Stimulated activated memory B cell treated with anti-CD40 and anti-IgM and Interleukin-4, amounts not matched to agents 10 μg/mL and 1 μg/mL and 100 μg/mL, for 72 hours (primary cell): ENCODE measurements around the gene ACOT12.
A peak's percentile ranks its signal among the peaks of the same experiment; 100 is the strongest.

Source experiments
- ATAC-seq: fragments of 150-1000 bp; cut with Tn5 transposase; 2 replicates; pipeline ENCODE4 v1.10.0; 2021
- H3K27ac Mint-ChIP-seq: one replicate; pipeline ENCODE4 v1.8.0; 2022; ENCODE audit warnings: mild to moderate bottlenecking, mixed read lengths
- H3K27me3 Mint-ChIP-seq: one replicate; pipeline ENCODE4 v1.8.0; 2022; ENCODE audit warnings: mixed read lengths
- H3K36me3 Mint-ChIP-seq: one replicate; pipeline ENCODE4 v1.8.0; 2022; ENCODE audit warnings: mixed read lengths
- H3K4me1 Mint-ChIP-seq: one replicate; pipeline ENCODE4 v1.8.0; 2022; ENCODE audit warnings: mixed read lengths
- H3K4me3 Mint-ChIP-seq: one replicate; pipeline ENCODE4 v1.8.0; 2022; ENCODE audit warnings: mild to moderate bottlenecking, moderate library complexity, mixed read lengths
- H3K9me3 Mint-ChIP-seq: one replicate; pipeline ENCODE4 v1.8.0; 2022; ENCODE audit warnings: mixed read lengths

ACOT12 gene

GRCh38 chr5:81393783-81394718, at the start of gene ACOT12:
TSS of gene ACOT12 (minus strand) at chr5:81394134. CDS start at chr5:81394114, 20 bp downstream.
- no peak for ATAC-seq

GRCh38 chr5:81435023-81435422, 41.1 kb upstream of the ACOT12 start:
- Mint-ChIP-seq H3K9me3 (no peaks in the 10 kb centered on the region), H3K4me3 (no peak overlapping the region), H3K27me3 (no peaks in the 10 kb centered on the region), H3K4me1 (no peaks in the 10 kb centered on the region), H3K36me3 (peaks cover 5% of the 10 kb centered on the region), H3K27ac (no peak overlapping the region)
- ATAC-seq, result no peak

More at GRCh38 chr5:81393783-81394718, at the start of gene ACOT12:
- Mint-ChIP-seq H3K4me1 (no peaks in the 10 kb centered on the region), H3K9me3 (peaks cover 8% of the 10 kb centered on the region), H3K27me3 (peaks cover 67% of the 10 kb centered on the region), H3K27ac (no peak within 1 kb of the TSS), H3K36me3 (no peaks in the 10 kb centered on the region), H3K4me3 (peak within 1 kb of the TSS; percentile 51)

DNA sequence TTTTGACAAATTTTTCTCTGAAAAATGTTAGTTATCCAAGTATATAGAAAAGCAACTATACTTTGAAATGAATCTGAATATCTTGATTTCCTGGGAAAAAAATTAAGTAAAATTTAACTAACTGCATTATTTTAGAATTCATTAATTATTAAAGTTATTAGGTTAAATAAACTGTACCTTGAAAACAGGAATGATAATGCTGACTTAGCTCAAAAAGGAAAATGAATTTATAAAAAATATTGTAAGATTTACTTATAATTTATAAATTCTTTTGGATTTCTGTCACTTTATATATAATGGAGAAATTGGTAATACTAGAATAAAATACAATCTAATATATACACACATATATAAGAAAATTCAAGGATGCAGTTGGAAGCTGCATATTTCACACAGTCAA, 36.1 kb upstream of the ACOT12 start:
- Mint-ChIP-seq H3K9me3 (no peaks in the 10 kb centered on the region), H3K4me1 (peaks cover 9% of the 10 kb centered on the region), H3K27me3 (no peaks in the 10 kb centered on the region)

GRCh38 chr5:81429363-81429762, 35.4 kb upstream of the ACOT12 start:
- ATAC-seq, result no peak
- no peaks in the 10 kb centered on the region for H3K9me3 Mint-ChIP-seq
- H3K27me3 Mint-ChIP-seq, result no peaks in the 10 kb centered on the region
- peaks cover under 1% of the 10 kb centered on the region for H3K36me3 Mint-ChIP-seq
- peaks cover 9% of the 10 kb centered on the region for H3K4me1 Mint-ChIP-seq
- no peak overlapping the region for H3K27ac Mint-ChIP-seq
- H3K4me3 Mint-ChIP-seq, result no peak overlapping the region

More for the DNA sequence above, 36.1 kb upstream of the ACOT12 start:
- H3K4me3 Mint-ChIP-seq, result no peak overlapping the region
- no peak overlapping the region for H3K27ac Mint-ChIP-seq
- ATAC-seq, result no peak
- peaks cover 5% of the 10 kb centered on the region for H3K36me3 Mint-ChIP-seq

DNA sequence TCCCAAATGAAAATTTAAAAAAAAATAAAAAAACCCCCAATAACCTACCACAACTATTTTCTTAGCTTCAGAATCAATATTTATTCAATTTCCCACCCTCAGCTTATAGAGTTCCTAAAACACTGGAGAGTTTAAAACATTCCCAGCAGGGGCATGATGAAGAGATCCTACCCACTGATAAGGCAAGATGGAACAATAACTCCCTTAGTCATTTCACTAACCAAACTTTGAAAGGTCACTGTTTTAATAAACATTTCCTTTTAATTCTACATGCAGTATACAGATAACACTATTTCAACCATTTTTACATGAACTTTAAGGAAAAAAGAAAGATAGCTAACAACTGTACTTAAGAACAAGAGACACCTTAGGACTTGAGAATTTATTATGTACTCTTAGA, 34.9 kb upstream of the ACOT12 start:
- no peaks in the 10 kb centered on the region for H3K9me3 Mint-ChIP-seq
- H3K27me3 Mint-ChIP-seq, result no peaks in the 10 kb centered on the region
- H3K4me1 Mint-ChIP-seq, result peaks cover 9% of the 10 kb centered on the region
- no peak overlapping the region for H3K4me3 Mint-ChIP-seq
- ATAC-seq, result no peak
- no peak overlapping the region for H3K27ac Mint-ChIP-seq
- H3K36me3 Mint-ChIP-seq, result no peaks in the 10 kb centered on the region

GRCh38 chr5:81428446-81428845, 34.5 kb upstream of the ACOT12 start:
- Mint-ChIP-seq H3K27ac (no peak overlapping the region), H3K36me3 (no peaks in the 10 kb centered on the region), H3K4me1 (peaks cover 9% of the 10 kb centered on the region), H3K9me3 (no peaks in the 10 kb centered on the region), H3K4me3 (no peak overlapping the region), H3K27me3 (no peaks in the 10 kb centered on the region)
- no peak for ATAC-seq

DNA sequence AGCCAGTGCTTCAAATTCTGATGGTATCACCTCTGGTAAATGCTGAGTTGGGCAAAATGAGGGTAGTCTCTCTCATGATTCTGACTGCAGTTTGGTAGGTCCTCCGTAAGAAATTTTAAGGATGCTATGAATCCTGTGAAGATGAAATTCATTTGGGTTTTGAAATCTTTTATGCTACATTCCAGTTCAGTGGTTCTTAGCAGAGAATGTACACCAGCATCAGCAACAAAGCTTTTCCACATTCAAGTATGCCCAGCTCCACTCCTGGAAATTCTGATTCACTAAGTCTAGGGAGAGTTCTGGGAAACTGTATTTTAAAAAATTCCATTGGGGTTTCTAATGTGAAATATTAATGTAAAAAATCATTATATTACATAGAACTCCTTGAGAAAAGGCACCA, 33.6 kb upstream of the ACOT12 start:
- Mint-ChIP-seq H3K36me3 (no peaks in the 10 kb centered on the region), H3K9me3 (no peaks in the 10 kb centered on the region), H3K27me3 (no peaks in the 10 kb centered on the region), H3K4me3 (no peak overlapping the region), H3K27ac (no peak overlapping the region), H3K4me1 (peaks cover 9% of the 10 kb centered on the region)
- no peak for ATAC-seq

DNA sequence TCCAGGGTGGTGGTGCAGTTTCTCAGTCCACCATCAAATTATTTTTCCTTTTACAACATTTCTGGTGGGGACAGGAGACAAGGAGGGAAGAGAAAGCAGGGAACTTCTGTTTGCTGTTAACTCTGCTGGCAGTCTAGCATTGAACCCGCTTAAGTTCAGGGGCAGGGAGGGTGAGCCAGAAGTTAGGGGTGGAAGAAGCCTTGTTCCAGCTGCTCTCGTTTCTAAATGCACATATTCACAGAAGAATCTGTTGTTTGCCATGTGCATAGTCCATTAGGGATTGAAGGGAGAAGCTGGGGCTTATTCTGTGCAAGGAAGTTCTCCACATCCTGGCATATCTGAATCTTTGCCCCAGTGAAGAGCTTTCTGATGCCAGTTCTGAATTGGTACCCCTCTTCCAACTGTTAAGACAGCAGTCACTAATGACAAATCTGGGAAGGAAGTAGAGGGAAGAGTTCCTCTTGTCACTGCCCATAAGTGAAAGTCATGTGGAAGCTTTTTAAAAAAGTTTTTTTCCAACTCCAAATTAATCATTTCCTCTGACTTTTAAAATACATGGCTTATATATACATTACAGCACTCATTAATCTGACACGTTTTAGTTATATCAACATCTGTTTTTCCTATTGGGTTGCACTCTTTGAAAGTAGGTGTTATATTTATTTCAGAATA, 32.6 kb upstream of the ACOT12 start:
- no peaks in the 10 kb centered on the region for H3K36me3 Mint-ChIP-seq

GRCh38 chr5:81425569-81425968, 31.6 kb upstream of the ACOT12 start:
- peaks cover under 1% of the 10 kb centered on the region for H3K36me3 Mint-ChIP-seq
- ATAC-seq, result no peak
- H3K4me3 Mint-ChIP-seq, result no peak overlapping the region
- H3K27ac Mint-ChIP-seq, result no peak overlapping the region
- no peaks in the 10 kb centered on the region for H3K9me3 Mint-ChIP-seq
- H3K27me3 Mint-ChIP-seq, result no peaks in the 10 kb centered on the region
- peaks cover 9% of the 10 kb centered on the region for H3K4me1 Mint-ChIP-seq

More for the DNA sequence above, 32.6 kb upstream of the ACOT12 start:
- Mint-ChIP-seq H3K9me3 (no peaks in the 10 kb centered on the region), H3K27me3 (no peaks in the 10 kb centered on the region), H3K4me3 (no peak overlapping the region), H3K4me1 (peaks cover 9% of the 10 kb centered on the region), H3K27ac (no peak overlapping the region)
- no peak for ATAC-seq

DNA sequence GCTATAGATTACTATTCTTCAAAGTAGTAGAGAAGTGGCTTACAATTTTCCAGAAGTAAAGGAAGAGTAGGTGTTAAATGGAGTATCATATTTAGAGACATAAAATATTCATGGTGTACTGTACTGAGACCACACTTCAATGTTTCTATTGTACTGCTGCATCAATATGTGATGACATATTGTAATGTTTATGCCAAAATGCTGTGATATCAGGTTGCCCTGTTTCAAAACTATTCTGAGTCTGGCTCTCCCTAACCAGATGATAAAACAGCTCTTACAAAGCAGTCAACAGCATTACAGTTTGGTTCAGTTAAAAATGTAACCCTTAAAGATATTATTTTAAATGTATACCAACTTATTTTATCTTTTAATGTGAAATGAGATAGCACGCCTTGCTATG, 30.8 kb upstream of the ACOT12 start:
- no peak overlapping the region for H3K4me3 Mint-ChIP-seq
- peaks cover 9% of the 10 kb centered on the region for H3K4me1 Mint-ChIP-seq
- peaks cover 9% of the 10 kb centered on the region for H3K36me3 Mint-ChIP-seq
- H3K9me3 Mint-ChIP-seq, result no peaks in the 10 kb centered on the region
- H3K27me3 Mint-ChIP-seq, result no peaks in the 10 kb centered on the region
- ATAC-seq, result no peak
- H3K27ac Mint-ChIP-seq, result no peak overlapping the region

DNA sequence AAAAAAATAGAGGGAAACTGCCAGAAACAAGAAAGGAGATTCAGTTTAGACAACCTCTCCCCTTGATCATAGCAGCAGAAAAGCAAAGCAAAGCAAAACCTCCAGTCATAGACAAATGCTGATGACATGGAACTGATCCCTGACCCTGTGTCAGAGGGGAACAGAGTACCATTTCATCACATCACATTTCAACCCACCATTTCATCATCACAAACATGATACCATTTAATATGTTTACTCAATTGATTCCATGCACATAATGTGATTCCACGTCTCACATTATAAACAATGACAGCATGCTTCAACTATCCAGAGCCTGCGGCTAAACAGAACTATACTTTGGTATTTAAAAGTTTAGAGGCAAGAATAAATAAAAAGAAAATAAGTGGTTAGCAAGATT, 28.7 kb upstream of the ACOT12 start:
- no peaks in the 10 kb centered on the region for H3K9me3 Mint-ChIP-seq

GRCh38 chr5:81420039-81420667, 26.2 kb upstream of the ACOT12 start:
- H3K27ac Mint-ChIP-seq, result no peak overlapping the region
- H3K36me3 Mint-ChIP-seq, result peaks cover 11% of the 10 kb centered on the region
- no peaks in the 10 kb centered on the region for H3K27me3 Mint-ChIP-seq
- no peak for ATAC-seq
- H3K9me3 Mint-ChIP-seq, result no peaks in the 10 kb centered on the region
- H3K4me1 Mint-ChIP-seq, result no peaks in the 10 kb centered on the region
- no peak overlapping the region for H3K4me3 Mint-ChIP-seq

More for the DNA sequence above, 28.7 kb upstream of the ACOT12 start:
- ATAC-seq, result no peak
- H3K27ac Mint-ChIP-seq, result no peak overlapping the region
- H3K4me1 Mint-ChIP-seq, result peaks cover 9% of the 10 kb centered on the region
- H3K36me3 Mint-ChIP-seq, result peaks cover 11% of the 10 kb centered on the region
- H3K4me3 Mint-ChIP-seq, result no peak overlapping the region
- no peaks in the 10 kb centered on the region for H3K27me3 Mint-ChIP-seq

GRCh38 chr5:81418606-81419005, 24.7 kb upstream of the ACOT12 start:
- no peak overlapping the region for H3K4me3 Mint-ChIP-seq

GRCh38 chr5:81417052-81417451, 23.1 kb upstream of the ACOT12 start:
- ATAC-seq, result no peak
- no peaks in the 10 kb centered on the region for H3K4me1 Mint-ChIP-seq
- H3K36me3 Mint-ChIP-seq, result peaks cover 11% of the 10 kb centered on the region
- no peaks in the 10 kb centered on the region for H3K27me3 Mint-ChIP-seq
- H3K9me3 Mint-ChIP-seq, result no peaks in the 10 kb centered on the region
- H3K27ac Mint-ChIP-seq, result no peak overlapping the region
- H3K4me3 Mint-ChIP-seq, result no peak overlapping the region

More at GRCh38 chr5:81418606-81419005, 24.7 kb upstream of the ACOT12 start:
- Mint-ChIP-seq H3K4me1 (no peaks in the 10 kb centered on the region), H3K9me3 (no peaks in the 10 kb centered on the region), H3K36me3 (peaks cover 11% of the 10 kb centered on the region), H3K27ac (no peak overlapping the region), H3K27me3 (no peaks in the 10 kb centered on the region)
- ATAC-seq, result no peak

- Mint-ChIP-seq H3K4me3 (no peak overlapping the region), H3K4me1 (no peaks in the 10 kb centered on the region), H3K27ac (no peak overlapping the region)
Measured at GRCh38 chr5:81409896-81410295, 16.0 kb upstream of the ACOT12 start.

More at GRCh38 chr5:81409896-81410295, 16.0 kb upstream of the ACOT12 start:
- ATAC-seq, result no peak
- no peaks in the 10 kb centered on the region for H3K9me3 Mint-ChIP-seq
- H3K36me3 Mint-ChIP-seq, result peaks cover 6% of the 10 kb centered on the region
- H3K27me3 Mint-ChIP-seq, result no peaks in the 10 kb centered on the region
